HG02759 (cell line): ENCODE data around the gene PKMYT1.

Source experiments
- ATAC-seq: cut with Tn5 transposase; IDR thresholded peaks from one replicate; pipeline ENCODE4 v1.9.1; 2021; ENCODE audit warnings: mild to moderate bottlenecking, moderate library complexity; ENCODE audit not compliant: unreplicated experiment

PKMYT1 gene

DNA sequence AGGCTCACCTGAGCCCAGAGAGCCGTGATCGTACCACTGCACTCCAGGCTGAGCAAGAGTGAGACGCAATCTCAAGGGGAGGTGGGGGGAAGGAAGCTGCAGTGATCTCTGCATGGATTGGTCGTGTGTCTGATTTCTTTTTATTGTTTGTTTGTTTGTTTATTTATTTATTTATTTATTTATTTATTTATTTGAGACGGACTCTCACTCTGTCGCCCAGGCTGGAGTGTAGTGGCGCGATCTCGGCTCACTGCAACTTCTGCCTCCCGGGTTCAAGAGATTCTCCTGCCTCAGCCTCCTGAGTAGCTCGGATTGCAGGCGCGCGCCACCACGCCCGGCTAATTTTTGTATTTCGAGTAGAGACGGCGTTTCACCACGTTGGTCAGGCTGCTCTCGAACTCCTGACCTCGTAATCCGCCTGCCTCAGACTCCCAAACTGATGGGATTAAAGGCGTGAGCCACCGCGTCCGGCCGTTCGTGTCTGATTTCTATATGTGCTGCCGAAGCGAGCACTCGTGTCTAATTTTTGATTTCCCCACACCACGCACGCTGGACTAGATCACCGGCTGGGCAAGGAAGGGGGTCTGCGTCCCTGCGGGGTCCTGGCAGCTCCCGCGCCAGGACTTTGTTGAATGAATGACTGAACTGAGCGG lies 39.5 kb upstream of the PKMYT1 start:
- no peak for ATAC-seq

DNA sequence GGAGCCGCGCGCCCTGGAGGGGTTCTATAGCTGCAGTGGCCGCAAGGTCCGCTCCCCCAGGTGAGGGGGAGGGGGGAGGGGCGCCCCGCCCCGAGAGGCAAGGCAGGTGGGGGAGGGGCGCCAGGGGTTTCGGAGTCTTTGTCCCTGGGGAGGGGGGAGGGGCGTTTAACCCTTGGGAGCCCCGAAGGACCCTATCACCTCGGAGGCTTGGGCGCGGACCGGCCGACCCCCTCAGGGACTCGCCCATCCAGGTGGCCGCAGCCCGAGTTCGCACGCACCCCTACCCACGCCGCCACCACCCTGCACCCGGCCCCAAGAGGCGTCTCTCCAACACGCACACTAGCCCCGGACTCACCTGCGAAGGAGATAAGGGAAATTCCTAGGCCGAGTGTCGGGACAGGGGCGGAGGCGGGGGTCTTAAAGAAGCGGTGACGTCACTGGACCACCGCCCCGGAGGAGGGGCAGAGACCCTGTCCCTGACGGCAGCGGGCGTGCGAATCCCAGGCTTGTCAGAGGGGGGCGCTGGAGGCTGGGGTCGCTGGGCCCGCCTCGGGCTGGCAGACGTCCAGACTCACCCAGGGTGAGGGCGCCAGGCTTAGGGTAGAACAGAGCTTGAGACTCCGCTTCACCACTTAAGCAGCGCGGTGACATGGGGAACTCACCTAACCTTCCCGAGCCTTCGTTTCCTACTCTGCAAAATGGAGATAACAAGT lies 37.7 kb upstream of the PKMYT1 start, which contains the start of gene CLDN6:
Gene CLDN6, minus strand, starts transcription at position 390 of the 713 bp plus-strand sequence. CDS start 2,162 bp downstream, outside the sequence.
- no peak for ATAC-seq

DNA sequence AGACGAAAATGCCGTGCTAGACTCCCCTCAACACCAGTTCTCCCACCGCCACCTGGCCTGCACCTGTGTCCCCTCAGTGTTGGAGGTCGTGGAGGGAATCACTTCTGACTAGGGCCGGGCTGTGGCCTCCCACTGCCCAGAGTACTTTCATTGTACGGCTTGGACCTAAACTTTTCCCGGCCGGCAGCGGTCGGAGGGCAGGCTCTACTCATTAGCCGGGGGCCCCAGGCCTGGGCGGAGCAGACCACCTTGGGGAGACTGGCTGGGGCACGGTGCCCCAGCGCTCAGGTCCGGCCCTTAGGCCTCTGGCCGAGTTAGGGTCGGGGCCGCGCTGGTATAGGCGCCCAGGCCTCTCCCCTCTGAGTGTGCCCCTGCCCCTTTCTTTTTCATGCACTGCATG lies 37.1 kb upstream of the PKMYT1 start:
- ATAC-seq, result no peak

DNA sequence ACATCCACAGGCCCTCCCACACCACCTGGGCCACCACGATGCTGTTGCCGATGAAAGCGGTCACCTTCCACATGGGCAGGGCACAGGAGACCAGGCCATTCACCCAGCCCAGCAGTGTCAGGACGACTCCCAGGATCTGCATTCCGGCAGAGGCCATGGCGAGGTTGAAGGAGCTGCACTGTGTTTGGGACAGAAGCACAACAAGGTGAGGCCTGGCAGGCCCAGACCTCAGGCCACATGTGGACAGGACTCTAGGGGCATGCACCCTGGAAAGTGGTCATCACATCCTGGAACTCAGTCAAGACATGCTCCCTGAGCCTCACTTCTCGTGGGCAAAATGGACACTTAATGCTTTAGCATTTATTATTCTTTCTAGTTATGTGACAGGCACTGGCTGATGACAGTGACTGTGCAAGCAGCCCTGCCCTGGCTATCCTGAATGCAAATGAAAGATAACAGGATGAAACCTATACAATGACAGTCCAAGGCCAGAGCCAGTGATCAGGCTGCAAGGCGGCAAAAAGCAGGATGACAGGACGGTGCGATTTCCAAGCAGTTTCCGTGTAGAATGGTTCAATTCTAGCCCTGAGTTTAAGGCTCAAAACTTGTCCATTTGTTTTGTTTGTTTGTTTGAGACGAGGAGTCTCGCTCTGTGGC lies 35.7 kb upstream of the PKMYT1 start:
- ATAC-seq, result no peak

DNA sequence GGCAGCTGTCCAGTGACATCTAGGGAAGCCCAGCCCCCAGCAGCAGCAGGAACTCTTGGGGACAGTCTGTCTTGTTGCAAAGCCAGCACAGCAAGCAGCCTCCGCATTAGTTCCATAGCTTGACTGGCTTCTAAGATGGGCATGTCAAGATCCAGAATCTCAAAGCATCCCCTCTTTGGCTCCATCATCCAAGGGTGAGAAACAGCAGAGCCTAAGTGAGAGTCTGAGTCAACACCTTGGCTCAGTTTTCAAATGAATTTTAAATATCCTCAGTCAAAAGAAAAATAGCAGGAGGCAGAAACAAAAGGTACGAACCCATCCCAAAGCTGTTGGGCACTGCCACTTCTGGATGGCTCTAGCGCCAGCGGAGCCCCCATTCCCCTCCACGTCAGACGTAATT lies 34.7 kb upstream of the PKMYT1 start:
- no peak for ATAC-seq

DNA sequence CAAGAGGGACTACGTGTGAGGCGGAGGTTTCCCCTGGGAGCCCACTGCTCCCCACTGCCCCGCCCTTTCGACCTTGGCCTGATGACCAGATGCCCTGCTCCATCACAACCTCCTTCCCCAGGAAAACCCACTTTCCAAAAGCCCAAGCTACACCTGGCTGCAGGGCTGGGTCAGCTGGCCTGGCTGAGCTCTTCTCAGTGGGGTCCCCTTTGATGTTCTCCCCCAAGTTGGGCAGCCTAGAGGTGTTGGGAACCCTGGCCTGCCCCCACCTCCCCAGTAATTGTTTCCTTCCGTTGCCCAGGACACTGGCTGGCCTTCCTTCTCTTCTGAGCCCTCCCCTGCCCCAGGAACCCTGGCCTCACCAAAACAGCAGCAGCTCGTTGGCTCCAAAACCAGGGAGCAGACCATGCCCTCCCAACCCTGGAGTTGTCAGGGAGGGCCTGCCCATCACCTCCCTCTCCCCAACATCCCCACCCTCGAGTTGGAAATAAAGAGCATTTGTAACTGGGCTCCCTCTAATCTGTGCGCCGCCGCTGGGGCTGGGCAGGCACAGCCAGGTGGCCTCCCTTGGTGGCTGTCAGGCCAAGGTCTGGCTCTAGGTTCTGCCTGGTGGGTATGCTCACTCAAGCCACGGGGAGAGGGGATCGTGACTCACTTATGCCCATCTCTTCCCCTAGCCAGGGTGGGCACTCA lies 33.9 kb upstream of the PKMYT1 start:
- no peak for ATAC-seq

DNA sequence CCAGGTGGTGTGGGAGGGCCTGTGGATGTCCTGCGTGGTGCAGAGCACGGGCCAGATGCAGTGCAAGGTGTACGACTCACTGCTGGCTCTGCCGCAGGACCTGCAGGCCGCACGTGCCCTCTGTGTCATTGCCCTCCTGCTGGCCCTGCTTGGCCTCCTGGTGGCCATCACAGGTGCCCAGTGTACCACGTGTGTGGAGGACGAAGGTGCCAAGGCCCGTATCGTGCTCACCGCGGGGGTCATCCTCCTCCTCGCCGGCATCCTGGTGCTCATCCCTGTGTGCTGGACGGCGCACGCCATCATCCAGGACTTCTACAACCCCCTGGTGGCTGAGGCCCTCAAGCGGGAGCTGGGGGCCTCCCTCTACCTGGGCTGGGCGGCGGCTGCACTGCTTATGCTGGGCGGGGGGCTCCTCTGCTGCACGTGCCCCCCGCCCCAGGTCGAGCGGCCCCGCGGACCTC lies 33.3 kb upstream of the PKMYT1 start:
- ATAC-seq, result no peak

DNA sequence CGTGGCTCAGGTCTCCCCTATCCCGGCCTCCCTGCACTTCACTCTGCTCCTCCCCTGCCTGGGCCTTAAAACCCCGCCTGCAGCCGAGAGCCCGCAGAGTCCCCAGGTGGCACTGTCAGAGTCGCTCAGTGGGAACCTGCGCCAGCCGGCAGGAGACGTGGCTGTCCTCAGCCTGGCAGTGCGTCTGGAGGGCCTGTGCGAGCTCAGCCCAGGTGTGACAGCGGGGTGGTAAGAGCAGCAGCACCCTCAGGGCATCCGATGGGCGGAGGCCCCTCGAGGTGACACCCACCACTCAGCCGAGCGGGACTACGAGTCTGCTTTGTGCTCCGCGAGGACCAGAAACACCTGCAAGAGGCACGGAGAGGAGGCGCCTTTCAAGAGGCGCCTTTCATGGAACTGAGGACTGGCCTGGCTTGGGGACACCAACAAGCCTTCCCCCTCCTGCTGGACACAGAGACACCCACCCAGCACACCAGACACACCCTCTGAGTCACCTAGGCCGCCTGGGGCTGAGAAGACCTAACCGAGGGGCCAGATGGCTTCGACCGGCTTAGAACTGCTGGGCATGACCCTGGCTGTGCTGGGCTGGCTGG lies 32.7 kb upstream of the PKMYT1 start, which contains the start of gene CLDN9:
Gene CLDN9, plus strand, starts transcription at position 96 of the 593 bp plus-strand sequence. Its CDS starts 440 bp downstream, at position 536.
- no peak for ATAC-seq

DNA sequence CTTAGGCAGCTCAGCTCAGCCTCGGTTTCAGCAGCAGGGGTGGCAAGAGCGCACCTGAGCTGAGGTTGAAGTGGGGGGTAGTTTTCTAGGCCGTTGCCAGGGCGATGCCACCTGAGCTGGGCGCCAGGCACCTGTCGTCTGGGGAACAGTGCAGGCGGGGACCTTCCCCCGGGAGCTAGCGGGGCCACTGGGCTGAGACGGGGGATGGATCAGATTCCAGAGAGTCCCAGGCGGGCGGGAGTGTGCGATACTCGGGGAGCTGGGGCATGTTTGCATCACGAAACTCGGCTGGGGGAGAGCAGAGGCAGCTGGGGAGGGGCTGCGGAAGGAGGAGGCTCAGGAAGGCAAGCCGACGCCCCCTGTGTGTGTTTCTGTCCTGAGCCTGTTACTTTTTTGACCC lies 32.0 kb upstream of the PKMYT1 start:
- ATAC-seq, result no peak

DNA sequence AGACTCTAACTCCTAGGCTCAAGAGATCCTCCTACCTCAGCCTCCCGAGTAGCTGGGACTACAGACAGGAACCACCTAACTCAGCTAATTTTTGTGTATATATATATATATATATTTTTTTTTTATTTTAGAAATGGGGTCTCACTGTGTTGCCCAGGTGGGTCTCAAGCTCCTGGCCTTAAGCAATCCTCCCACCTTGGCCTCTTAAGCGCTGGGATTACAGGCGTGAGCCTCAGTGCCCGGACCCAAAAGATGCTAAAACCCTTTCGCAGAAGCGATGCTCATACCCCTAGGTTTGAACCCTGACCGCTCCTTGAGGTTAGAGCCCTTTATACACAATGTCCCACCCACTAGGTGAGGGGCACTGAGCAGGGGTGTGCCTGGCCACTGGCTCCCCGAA lies 30.3 kb upstream of the PKMYT1 start:
- no peak for ATAC-seq

DNA sequence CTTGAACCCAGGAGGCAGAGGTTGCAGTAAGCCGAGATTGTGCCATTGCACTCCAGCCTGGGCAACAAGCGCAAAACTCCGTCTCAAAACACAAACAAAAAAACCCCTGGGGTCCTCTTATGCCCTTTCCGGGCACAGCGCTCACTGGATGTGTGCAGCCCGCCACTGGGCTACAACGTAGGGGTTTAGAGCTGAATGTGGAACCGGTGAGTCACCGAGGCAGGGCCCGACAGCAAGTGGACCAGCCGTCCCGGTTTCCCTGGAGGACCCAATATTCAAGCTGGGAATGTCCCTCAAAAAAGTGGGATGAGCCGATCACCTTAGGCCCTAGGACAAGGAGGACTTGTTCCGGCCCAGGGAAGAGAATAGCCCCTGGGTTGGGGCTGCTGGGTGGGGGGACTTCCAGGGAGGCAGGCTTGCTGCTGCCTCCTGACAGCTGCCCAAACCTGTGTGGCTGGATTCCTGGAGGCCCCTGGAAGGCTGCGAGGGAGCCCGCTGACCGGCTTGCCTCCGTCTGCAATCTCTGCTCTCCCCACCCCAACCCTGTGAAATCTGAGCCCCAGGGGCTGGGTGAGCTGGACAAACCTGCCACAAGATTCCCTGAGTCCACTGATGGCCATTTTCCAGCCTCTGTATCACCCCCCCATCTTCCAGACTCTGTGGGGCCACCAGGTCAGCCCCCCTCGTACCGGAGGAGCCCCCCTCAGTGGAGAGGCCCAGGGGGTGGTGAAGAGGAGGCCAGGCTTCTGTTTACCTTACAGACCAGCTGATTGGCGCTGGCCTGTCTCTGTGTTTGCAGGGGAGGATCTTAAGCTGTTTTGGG lies 29.5 kb upstream of the PKMYT1 start:
- no peak for ATAC-seq

DNA sequence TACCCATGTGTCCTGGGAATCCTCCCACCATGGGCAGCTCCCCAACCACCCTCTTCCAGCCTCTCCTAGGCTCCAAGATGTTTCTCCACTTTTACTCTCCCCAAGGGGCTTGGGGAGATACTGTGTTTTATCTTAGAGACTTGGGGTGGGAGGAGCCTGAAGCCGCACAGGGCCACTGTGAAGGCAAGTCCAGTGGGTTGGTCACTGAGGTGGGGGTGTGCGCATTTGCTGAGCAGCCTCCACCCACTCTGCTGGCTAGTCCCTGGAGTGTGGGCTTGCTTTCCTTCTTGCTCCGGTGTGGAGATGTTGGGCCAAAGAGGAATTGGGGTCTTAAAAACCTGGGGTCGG lies 28.4 kb upstream of the PKMYT1 start:
- no peak for ATAC-seq

DNA sequence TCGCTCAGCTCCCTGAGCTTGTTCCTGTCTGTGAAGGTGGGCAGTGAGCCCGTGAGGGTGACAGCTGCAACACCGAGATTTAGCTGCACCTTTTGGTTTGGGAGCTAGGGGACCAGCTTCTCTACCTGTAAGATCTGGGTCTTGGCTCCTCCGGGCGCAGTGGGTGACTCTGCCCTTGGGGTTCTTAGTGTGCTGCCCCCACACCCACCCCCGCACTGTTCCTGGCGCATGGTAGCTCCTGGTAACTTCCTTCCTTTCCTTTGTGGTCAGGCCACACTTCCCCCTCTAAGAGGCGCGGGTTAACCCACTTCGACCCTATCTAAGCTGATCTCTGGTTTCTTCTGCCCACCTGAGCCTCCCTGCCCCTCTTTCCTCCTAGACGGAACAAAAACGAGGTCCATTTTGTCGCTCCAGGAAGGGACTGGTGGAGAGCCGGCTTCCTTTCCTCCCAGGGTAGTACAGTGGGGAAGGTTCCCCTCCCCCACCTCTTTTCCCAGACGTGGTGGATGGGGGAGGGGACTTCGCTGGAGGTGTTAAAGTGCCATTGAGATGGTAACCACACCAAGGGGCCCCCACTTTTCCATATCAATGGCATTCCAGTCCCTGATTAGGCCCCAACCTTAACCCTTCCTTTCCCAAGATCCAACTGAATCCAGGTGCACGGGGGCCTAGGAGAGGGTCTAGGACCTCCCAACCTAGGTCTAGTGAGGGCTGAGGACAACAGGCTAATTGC lies 27.9 kb upstream of the PKMYT1 start:
- ATAC-seq, result no peak

DNA sequence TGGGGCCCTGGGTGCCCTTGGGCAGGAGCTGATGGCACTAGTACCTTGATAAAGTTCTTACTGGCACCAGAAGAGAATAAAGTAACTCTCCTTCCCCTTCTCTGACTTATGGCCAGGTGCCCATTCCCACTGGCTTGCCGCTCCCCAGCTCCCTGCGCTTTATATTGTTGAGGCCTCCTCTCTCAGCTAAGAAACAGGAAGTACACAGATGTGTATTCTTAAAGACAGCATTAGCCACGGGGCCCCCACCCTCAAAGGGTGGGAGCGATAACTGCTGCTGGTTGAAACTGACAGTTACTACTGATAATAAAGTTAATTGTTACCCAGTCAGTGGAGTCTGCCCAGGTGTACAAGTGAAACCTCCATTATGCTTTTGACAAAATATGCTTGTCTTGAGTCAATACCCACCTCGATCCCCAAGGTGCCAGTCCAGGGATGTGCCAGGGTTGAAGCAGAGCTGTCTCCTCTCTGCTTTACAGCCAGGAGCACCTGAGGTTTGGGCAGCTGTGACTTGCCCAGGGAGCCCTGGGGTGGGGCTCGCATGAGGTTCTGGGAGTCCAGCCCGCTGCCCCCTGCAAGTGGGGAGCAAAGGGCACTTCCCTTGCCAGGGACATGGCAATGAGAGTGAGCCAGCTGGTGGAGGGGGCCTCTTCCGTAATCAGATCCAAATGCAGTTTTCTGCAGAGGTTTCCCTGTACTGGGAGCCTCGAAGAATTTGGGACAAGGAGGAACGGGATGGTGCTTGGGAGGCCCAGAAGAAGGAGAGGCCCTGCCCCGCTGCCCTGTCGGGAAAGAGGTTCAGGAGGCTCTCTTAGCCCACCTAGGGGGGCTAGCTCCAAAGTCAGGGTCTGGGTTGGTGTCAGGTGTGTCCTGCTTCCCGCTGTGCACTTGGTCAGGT lies 27.1 kb upstream of the PKMYT1 start:
- no peak for ATAC-seq

DNA sequence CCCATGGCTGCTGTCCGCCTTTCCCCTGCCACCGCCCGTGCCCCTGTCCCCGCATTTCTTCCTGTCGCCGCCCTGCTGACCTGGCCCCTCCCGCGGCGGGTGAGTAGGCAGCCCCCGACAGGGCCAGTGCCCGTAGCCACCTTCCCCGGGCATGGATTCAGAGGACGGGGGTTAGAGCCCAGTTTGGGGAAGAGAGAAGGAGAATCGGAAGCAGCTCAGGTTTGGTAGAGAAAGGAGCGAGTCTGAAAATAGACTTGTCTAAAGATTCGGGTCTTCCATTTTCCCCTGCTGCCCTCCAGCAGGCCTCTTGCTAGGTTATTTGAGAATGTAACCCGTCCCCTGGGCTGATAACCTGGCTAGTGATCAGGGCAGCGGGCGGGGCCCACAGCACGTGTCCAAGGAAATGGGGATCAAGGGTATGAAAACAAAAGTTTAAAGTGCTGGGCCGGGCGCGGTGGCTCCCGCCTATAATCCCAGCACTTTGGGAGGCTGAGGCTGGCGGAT lies 24.6 kb upstream of the PKMYT1 start:
- no peak for ATAC-seq

DNA sequence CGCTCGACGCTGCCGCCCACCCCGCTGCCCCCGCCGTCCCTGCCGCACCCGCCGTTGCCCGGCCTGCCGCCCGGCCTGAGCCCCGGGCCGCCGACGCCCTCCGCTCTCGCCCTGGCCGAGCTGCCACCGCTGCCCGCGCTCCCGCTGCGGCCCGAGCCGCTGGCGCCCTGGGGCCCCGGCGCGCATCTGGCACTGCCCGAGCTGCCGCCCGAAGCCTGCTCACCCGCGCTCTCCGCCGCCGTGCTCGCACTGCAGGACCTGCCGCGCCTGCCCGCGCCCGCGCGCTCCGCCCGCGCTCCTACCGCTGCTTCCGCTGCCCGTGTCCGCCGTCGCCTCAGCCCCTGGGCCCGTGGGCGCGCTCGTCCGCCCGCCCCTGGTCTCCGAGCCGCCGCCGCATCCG lies 24.1 kb upstream of the PKMYT1 start:
- no peak for ATAC-seq

DNA sequence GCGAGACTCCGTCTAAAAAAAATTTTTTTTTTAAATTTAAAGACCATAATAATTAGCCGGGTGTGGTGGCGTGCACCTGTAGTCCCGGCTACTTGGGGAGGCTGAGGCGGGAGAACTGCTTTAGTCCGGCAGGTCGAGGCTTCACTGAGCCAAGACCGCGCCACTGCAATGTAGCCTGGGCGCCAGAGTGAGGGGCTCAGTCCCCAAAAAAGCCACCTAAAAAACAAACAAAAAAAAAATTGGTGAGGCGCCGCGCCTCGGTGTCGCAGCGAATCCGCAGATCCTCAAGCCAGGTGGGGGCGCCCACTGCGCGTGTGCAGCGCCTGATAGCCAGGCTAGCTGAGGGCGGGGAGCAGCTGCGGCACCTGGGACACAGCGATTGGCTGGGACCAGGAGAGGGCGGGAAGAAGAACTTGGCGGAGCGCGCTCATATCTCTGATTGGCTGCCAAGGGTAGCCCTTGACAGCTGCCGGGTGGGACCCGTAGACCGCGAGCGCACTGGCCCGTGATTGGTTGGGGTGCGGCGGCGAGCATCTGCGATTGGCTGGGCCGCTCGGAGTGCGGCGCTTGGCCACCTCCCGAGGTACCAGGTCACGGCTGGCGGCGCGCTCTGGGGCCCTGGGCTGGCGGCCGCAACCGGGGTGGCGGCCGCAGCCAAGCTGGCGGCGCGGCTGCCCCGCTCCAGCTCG lies 23.5 kb upstream of the PKMYT1 start:
- peak; percentile 92 for ATAC-seq

DNA sequence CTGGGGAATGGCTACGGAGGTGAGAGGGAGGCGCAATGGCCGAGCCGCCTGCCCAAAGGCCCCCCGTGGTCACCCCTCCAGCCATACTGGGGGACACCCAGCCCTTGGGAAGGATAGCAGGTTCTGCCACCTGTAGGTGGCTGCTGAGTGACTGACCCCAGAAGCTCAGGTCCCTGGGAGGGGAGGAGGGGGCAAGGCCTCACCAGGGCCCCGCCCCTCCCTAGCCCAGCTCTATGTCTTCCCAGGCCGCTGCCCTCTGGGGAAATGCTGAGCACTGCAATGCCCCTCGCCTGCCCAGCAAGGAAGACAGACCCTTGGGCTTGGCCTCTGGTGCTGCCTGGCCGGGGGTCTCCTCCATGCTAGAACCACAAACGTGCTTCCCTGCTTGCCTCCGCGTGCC lies 21.1 kb upstream of the PKMYT1 start:
- no peak for ATAC-seq
